ENCODE measurements around the gene GNAL.

The GNAL gene

DNA sequence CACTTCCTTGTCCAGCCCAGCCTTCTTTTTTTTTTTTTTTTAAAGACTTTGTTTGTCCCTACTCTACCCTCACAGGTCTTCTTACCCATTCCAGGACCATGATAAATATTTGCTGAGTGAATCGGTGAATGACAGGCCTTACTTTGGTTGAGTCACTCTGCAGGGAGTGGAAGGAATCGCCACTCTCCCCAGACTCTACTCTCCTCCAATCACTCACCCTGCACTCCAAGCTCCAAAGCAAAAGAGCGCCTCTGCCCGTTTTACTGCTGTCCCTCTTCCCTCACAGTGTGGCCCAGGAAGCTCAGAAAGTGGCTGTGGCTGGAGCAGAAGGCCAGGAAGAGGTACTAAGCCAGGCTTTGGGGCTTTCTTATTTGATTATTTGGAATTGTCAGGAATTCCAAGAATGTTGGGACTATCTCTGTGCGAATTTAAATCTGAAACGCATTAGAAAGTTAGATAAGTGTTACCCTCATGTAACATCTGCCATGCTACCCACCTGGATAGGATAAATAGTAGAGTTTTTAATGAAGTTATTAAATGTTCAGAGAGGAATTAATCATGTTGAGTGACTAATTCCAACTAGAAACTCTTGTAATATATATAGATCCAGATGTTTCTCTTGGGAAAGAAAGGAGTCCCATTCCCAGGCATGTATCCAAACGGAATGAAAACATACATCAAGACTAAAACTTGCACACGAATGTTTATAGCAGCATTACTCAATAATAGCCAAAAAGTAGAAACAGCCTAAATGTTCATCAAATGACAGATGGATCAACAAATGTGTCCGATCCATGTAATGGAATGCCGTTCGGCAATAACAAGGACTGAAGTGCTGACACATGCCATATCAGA, 119.2 kb downstream of the GNAL start:
- DNase-seq (ENCODE audit: low read depth in 2 of 2), result no peak

- no peak for DNase-seq (ENCODE audit: low read depth in 2 of 2)
Observed at GRCh38 chr18:11809895-11810294, 120.8 kb downstream of the GNAL start.

- DNase-seq (ENCODE audit: low read depth in 2 of 2), result no peak
Observed at GRCh38 chr18:11810379-11810778, 121.3 kb downstream of the GNAL start.

DNA sequence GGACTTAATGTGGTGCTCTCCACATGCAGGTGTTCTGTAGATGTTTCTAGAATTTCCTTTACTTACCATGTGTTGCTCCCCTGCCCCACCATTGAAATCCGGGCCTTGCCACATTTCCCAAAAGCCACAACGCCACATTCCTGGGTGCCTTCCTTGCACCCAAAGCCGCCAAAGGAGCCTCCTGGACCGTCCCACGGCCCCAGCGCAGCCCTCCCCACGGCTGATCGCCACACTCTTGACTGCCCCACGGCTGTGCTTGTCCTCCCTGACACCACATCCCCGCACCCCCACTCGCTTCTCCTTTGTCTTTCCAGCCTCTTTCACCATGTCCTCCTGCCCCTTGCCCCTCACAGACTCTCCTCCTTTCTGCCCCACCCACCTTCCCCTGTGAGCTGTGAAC, 121.9 kb downstream of the GNAL start:
- DNase-seq (ENCODE audit: low read depth in 2 of 2), result no peak

- no peak for DNase-seq (ENCODE audit: low read depth in 2 of 2)
Observed at GRCh38 chr18:11817229-11817628, 128.2 kb downstream of the GNAL start.

DNA sequence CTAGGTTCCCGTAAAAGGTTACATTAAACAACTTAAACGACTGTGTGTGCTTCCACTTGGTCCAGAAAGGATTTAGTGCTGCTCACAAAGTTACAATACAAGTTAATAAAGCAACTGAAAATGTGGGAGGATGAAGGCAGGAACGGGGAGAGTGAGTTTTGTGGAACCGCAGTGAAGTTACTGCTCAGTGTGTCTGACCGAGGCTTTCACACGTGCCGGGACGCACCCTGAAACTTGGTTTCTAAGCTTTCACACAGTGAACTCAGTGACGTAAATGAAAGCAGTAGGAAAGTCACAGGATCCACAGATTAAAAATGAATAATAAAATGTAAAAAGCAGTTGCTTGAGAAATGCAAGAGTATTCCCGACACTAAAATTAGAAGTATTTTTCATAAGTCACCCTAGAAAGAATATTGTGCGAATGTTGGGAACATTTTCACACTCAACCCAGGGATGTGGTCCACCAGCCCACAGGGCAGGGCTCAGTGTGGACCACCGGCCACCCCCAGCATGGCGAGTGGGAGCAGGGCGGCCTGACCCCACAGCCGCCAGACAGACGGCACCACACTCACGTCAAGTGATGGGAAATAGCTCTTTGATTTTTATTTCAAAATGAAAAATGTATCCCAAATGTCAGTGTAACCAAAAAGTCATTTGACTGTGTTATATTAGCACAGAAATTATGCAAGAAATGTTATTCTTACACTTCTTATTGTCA, 129.6 kb downstream of the GNAL start:
- DNase-seq (ENCODE audit: low read depth in 2 of 2), result no peak

DNA sequence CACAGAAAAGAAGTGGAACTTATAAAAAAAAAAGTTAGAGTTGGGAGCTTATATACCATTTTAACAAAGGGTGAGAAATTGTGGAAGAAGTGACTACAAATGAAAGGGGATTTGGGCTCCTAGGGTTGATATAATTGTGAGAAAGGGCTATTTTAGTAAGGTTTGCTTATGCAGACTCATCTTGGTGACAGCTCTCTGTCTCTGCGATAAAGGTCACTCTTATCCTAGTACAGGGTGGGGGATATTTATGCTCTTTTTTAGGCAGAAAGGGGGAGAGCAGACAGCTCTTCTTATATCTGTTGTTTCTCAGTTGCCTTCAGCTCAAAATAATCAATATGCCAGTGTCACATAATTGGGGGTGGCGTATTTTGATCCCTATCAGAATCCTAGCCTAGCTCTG, 130.9 kb downstream of the GNAL start:
- DNase-seq (ENCODE audit: low read depth in 2 of 2), result no peak

DNA sequence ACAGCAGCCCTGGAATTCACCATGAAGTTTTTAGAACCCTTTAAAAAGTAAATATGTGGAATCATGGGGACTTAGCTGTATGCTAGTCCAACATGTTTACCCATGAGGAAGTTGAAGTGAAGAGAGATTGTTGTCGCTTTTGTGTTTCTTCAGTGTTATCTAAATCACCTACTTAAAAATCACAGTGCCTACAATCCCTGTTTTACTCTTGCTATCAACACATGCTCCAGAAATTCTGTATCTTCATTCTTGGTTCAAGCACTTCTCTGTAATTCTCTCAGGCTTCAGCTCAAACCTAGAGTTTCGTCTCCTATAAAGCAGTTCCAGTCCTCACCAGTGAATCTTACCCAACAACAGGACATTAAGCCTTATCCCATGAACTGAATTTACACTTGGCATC, 131.6 kb downstream of the GNAL start:
- DNase-seq (ENCODE audit: low read depth in 2 of 2), result no peak

DNA sequence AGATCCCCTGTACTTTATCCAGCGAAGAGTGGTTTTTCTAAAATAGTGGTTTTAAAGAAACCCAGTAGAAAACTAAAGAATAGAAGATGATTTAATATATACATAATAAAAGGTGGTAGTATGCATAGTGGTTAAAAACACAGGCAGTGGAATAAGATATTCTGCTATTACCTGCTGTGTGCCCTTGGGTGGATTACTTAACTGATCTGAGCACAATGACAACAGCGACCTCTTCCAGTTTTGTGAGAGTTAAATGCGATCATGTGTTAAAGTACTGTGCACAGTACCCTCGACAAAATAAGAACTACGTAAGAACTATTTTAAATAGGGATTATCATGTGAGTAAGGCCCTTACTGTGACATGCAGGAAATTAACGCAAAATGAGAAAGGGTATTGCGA, 132.1 kb downstream of the GNAL start:
- DNase-seq (ENCODE audit: low read depth in 2 of 2), result no peak

GRCh38 chr18:11821643-11822237, 132.7 kb downstream of the GNAL start:
- no peak for DNase-seq (ENCODE audit: low read depth in 2 of 2)

GRCh38 chr18:11823545-11823944, 134.5 kb downstream of the GNAL start:
- no peak for DNase-seq (ENCODE audit: low read depth in 2 of 2)

DNA sequence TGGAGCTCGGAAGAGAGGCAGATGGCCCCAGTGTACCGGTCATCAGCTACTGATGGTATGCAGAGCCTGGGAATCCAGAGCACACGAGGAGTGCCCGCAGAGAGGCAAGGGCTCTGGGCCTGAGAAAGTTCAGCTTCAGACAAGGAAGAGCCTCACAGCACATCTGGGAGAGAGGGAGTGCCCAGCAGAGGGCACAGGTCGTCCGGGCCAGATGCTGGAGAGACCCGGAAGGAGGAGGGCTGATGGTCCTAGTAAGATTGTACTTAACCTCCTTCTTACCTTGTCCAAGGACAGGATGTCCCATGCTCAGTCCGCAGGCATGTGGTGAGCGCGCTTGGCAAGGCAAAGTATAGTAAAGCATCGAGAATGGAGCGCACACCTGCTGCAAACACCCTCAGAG, 137.8 kb downstream of the GNAL start:
- no peak for DNase-seq (ENCODE audit: low read depth in 2 of 2)

- no peak for DNase-seq (ENCODE audit: low read depth in 2 of 2)
Observed at GRCh38 chr18:11828786-11829432, 139.8 kb downstream of the GNAL start.

GRCh38 chr18:11830585-11830984, 141.5 kb downstream of the GNAL start:
- DNase-seq (ENCODE audit: low read depth in 2 of 2), result no peak

GRCh38 chr18:11831921-11832320, 142.9 kb downstream of the GNAL start:
- no peak for DNase-seq (ENCODE audit: low read depth in 2 of 2)

DNA sequence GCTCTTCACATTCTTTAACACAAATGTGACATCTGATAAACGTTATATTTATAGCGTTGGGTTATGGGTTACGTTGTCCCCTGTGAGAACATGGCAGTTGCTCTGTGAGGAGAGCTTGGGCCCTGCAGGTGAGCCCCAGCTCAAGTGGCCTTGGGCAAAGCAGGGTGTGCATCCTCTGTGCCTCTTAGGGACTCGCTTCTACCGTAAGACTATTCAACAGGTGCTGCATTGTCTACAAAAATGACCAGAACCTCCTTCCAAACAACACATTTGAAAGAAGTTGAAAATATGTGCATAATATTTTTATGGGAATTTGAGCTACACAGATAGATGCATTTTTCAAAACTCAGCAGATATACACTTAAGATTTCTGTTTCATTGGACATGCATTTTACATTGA, 145.7 kb downstream of the GNAL start:
- no peak for DNase-seq (ENCODE audit: low read depth in 2 of 2)

DNA sequence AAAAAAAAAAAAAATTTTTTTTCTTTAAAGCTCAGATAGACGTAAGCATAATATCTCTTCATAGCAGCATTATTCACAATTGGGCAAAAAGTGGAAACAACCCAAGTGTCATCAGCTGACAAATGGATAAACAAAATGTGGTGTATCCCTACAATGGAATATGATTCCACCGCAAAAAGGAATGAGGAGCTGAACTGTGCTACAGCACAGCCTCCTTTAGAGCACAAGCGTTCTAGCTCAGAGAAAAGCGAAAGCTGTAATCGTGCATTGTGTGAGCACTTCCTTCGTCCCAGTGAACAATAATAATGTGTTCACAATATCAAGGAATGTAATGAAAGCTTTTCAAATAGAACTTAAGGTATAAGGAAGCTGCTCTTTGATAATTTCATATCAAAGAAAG, 150.5 kb downstream of the GNAL start:
- DNase-seq (ENCODE audit: low read depth in 2 of 2), result no peak

DNA sequence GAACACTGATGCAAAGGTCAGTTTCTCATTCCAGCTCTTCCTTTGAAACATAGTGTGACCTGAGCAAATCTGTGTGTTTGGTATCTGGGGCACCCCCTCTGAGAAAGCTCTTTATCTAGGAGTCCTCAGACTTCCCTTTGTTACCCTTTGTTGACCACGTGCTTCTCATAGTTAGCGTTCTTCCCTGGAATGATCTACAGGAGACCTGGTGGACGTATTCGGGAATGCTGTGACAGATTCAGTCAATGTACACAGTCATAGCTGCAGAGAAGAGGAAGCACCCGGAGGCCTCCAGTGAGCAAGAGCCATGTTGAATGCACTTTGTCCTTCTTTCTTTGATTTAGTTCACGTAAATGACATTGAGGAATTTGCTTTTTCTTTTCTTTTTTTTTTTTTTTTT, 151.4 kb downstream of the GNAL start:
- DNase-seq (ENCODE audit: low read depth in 2 of 2), result no peak

GRCh38 chr18:11842562-11842961, 153.5 kb downstream of the GNAL start:
- no peak for DNase-seq (ENCODE audit: low read depth in 2 of 2)

GRCh38 chr18:11844436-11844835, 155.4 kb downstream of the GNAL start:
- no peak for DNase-seq (ENCODE audit: low read depth in 2 of 2)

DNA sequence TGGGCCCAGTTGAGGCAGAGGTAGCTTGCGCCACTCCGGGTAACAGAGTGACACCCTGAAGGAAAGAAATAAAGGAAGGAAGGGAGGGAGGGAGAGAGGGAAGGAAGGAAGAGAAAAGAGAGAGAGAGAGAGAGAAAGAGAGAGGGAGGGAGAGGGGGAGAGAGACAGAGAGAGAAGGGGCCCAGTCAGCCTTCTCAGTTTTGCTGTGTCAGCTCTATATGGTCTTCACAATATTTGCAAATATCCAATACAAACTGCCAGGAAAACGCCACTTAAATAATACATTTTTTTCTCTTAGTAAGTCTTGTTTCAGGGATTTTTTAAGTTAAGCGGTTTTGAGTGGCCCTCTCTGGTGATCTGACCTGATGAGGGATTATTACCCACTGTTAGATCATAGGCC, 156.6 kb downstream of the GNAL start:
- no peak for DNase-seq (ENCODE audit: low read depth in 2 of 2)

- DNase-seq (ENCODE audit: low read depth in 2 of 2), result no peak
Observed at GRCh38 chr18:11847811-11848210, 158.7 kb downstream of the GNAL start.

Data from stimulated activated CD8-positive, alpha-beta memory T cell treated with anti-CD3 and anti-CD28 coated beads, Interleukin-2, amount 100 ng/mL, for 1 hour (primary cell).